GM23248 (cell line): ENCODE measurements around the gene HOXA3.

Source experiments
- EZH2 ChIP-seq: fragments of 200-600 bp; sonication (generic); IDR thresholded peaks from 2 replicates; pipeline ENCODE4 v1.6.1; 2018; ENCODE audit warnings: antibody characterized with exemption, mild to moderate bottlenecking; ENCODE audit not compliant: insufficient read depth, poor library complexity, severe bottlenecking
- EZH2phosphoT487 ChIP-seq: fragments of 200-600 bp; sonication (generic); IDR thresholded peaks from 2 replicates; pipeline ENCODE4 v1.6.1; 2018; ENCODE audit warnings: antibody characterized with exemption, moderate library complexity, mild to moderate bottlenecking, low read depth; ENCODE audit not compliant: insufficient read depth

DNA sequence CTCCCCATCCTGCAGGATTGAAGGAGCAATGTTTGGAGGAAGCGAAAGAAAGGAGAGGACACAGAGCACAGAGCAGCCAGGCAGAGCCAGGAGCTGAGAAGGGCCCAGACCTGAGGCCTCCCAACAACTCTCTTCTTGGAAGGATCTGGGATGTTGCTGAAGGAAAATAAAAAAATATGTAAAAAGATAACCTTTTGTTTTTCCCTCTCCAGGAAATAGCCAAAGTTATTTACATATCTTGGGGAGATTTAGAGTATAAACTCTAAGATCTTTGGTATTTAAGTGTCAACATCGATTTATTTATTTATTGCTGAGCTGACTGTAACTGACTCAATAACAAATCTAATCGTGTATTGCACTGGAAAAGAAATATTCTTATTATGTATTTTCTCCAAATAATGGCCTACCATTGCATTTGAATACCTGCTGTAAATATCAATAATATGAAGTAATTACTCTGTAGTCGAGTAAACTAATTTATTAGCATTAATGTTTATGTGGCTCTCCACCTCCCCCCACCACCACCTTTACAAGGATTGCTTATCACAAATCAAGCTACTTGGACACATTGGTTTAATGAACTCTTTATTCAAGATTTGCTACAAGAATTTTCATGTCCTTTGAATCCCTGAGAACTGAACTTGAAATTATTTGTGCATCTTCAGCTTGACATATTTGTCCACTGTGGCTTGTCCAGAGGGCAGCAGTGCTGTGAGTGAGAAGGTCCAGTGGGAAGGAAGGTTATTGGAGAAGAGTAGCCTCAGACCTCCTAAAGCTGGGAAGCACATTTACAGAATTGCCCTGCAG, 34.5 kb upstream of the HOXA3 start:
- no peak for TF ChIP-seq EZH2
- no peak for TF ChIP-seq EZH2phosphoT487
